Thymus (tissue), 11 donors: Measurements from ENCODE around the gene TYSND1. TPM values are rescaled to one million over a fixed set of nuclear protein-coding genes. Genes with fewer than 3 reads are reported as not detected.
"Not testable (repeated sequence)": the region's sequence is repeated elsewhere in the genome, so short reads cannot be mapped to it uniquely, and the experiment has no call there.

Experiments
- DNase-seq, 9 donors: peaks; one replicate each; pipeline ENCODE4 v3.0.0-alpha.2; 2013; ENCODE audit warnings: low spot score in 9 of 9, low read depth in 6 of 9, missing footprints in 1 of 9
- H3K27ac ChIP-seq, 2 donors: one replicate each; pipeline ENCODE4 v1.5.1; 2013; ENCODE audit warnings: control low read depth in 1 of 2, low read depth in 1 of 2, low read length in 1 of 2, mild to moderate bottlenecking in 1 of 2, moderate library complexity in 1 of 2
- H3K27me3 ChIP-seq, 2 donors: one replicate each; pipeline ENCODE4 v1.5.1; 2013; ENCODE audit warnings: low read length in 1 of 2; ENCODE audit not compliant: control insufficient read depth in 2 of 2, insufficient read depth in 1 of 2
- H3K36me3 ChIP-seq, 2 donors: one replicate each; pipeline ENCODE4 v1.5.1; 2013; ENCODE audit warnings: low read length in 1 of 2, mild to moderate bottlenecking in 1 of 2, moderate library complexity in 1 of 2; ENCODE audit not compliant: control insufficient read depth in 2 of 2, insufficient read depth in 2 of 2
- H3K4me1 ChIP-seq, 2 donors: one replicate each; pipeline ENCODE4 v1.5.1; 2013; ENCODE audit warnings: low read length in 2 of 2; ENCODE audit not compliant: control insufficient read depth in 2 of 2, insufficient read depth in 2 of 2
- H3K4me3 ChIP-seq, 2 donors: one replicate each; pipeline ENCODE4 v1.5.1; 2013; ENCODE audit warnings: low read length in 2 of 2, control low read depth in 1 of 2, mild to moderate bottlenecking in 1 of 2
- H3K9me3 ChIP-seq, 2 donors: one replicate each; pipeline ENCODE4 v1.5.1; 2013; ENCODE audit warnings: low read length in 1 of 2, mild to moderate bottlenecking in 1 of 2; ENCODE audit not compliant: control insufficient read depth in 2 of 2, insufficient read depth in 1 of 2
- WGBS: extraction: QIAGEN DNeasy Blood & Tissue Kit; methylation state at CpG from one replicate; pipeline ENCODE4 v1.1.7; 2013; 5-methylcytosine and 5-hydroxymethylcytosine counted together
- polyA plus RNA-seq: library from polyadenylated mRNA; stranded (reverse); fragments of 200-250 nt; gene quantifications from one replicate; pipeline ENCODE4 v1.2.3, GENCODE V29; 2013
- total RNA-seq: library from RNA; stranded (reverse); fragments of 120-200 nt; gene quantifications from one replicate; pipeline ENCODE4 v1.2.4, GENCODE V29; 2013
- donor health status: healthy.

TYSND1 gene
- total and polyA plus RNA-seq, 2 donors, result 8.1 to 18.1 TPM

DNA sequence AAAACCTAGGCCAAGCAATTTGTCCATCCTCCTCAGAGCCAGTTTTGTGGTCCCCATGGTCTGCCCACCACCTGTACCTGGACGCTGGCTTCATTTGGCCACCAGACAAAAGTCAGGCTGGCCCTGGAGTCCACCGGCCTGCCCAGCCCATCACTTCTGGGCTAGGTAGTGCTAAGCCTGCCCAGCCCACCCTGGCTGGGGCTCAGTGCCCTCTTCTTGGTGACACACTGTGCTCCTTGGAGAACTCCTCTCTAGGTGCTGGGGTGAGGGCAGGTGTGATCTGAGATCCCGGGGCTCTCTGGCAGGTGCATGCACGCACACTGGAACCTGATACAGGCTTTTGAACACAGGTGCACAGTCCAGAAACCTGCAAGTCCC lies 15.0 kb downstream of the TYSND1 start:
- WGBS, result 97% methylated on average over 4 of the region's 4 CpGs

DNA sequence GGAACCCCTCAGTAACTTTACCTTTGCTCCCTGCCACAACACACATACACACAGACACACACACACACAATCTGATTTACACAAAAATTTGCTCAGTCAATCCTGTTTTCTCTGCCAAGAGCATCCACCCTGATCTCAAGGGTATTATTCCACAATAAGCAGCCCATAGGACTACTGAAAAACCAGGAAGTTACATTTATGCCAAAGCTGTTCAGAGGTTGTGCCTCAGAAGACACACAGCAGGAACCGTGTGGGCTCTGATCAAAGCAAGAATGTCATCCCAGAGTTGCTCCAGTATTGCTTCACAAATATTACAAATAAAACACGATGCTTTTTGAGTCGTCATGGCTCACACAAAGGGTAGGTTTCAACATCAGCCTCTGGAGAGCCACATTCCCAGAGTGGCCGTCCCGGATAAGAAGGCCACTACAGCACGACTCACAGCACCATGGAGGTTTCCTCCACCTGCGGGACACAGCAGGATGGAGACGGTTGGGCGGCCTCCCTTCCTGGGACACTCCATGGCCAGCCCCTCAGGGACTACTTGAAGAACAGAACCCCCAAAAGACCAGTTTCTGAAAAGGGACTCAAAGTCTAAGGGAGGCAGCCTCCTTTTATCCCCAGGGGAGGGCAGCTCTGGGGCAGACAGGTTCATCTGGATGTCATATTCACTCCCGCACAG lies 15.5 kb downstream of the TYSND1 start:
- 97% methylated on average over 10 of the region's 10 CpGs for WGBS
- Histone ChIP-seq H3K27me3 (peaks cover 0 to 25% of the 10 kb centered on the region in 2 donors), H3K27ac (no peak overlapping the region), H3K9me3 (no peaks in the 10 kb centered on the region), H3K4me1 (peaks cover 9 to 12% of the 10 kb centered on the region in 2 donors), H3K4me3 (no peak overlapping the region), H3K36me3 (no peaks in the 10 kb centered on the region)
- DNase-seq, result no peak

More for the DNA sequence above, 15.0 kb downstream of the TYSND1 start:
- H3K4me3 ChIP-seq, result peak overlapping the region in 1 of 2 donors; percentile 45
- H3K36me3 ChIP-seq, result no peaks in the 10 kb centered on the region
- H3K9me3 ChIP-seq, result no peaks in the 10 kb centered on the region
- H3K4me1 ChIP-seq, result peaks cover 8 to 9% of the 10 kb centered on the region in 2 donors
- DNase-seq, result no peak
- H3K27me3 ChIP-seq, result peaks cover 0 to 25% of the 10 kb centered on the region in 2 donors
- no peak overlapping the region for H3K27ac ChIP-seq

DNA sequence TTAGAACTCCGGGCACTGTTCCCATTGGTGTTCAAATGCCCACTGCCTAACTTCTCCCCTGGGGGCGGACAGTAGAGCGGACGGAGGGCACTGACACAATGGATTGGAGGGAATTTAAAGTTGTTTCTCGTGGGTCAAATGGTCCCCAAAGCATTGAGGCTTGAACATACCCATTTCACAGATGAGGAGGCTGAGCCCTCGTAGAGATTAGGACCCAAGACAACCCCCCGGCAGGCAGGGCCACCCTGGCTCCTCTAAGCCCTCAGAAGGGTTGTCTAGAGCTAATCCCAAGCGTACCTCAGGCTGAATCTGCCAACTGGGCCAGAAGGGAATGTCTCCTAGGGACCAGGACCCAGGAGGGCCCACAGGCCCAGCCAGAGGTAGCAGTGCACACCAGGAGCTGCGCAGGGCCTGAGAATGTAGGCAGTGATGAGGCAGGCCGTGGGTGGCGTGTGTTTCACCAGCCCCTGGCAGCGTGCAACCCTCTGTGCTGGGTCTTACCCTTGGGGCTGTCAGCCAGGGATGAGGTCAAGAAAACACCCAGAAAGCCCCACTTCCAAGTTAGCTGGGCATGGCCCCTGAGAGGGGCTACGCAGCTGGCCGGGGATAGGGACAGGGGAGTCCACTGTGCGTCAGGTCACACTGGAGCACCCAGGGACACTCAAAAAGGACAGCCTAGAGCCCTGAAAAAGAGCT lies 19.7 kb downstream of the TYSND1 start:
- peaks cover 0 to 2% of the 10 kb centered on the region in 2 donors for H3K9me3 ChIP-seq
- H3K36me3 ChIP-seq, result no peaks in the 10 kb centered on the region
- H3K27me3 ChIP-seq, result peaks cover 0 to 9% of the 10 kb centered on the region in 2 donors
- peaks cover 4 to 27% of the 10 kb centered on the region in 2 donors for H3K4me1 ChIP-seq
- DNase-seq, result no peak
- H3K27ac ChIP-seq, result no peak overlapping the region
- 98% methylated on average over 15 of the region's 15 CpGs for WGBS
- no peak overlapping the region for H3K4me3 ChIP-seq

GRCh38 chr10:70125918-70126552 lies 20.5 kb downstream of the TYSND1 start:
- H3K4me3 ChIP-seq, result no peak overlapping the region
- 46% methylated on average over 5 of the region's 5 CpGs for WGBS
- DNase-seq, result peak in 2 of 9 donors; percentile 5 to 47
- H3K4me1 ChIP-seq, result peaks cover 0 to 25% of the 10 kb centered on the region in 2 donors
- peaks cover 0 to under 1% of the 10 kb centered on the region in 2 donors for H3K27me3 ChIP-seq
- peaks cover 0 to 2% of the 10 kb centered on the region in 2 donors for H3K9me3 ChIP-seq
- no peaks in the 10 kb centered on the region for H3K36me3 ChIP-seq
- H3K27ac ChIP-seq, result peak overlapping the region in 1 of 2 donors; percentile 32

GRCh38 chr10:70124918-70125317 lies 21.6 kb downstream of the TYSND1 start:
- 98% methylated on average over 3 of the region's 3 CpGs for WGBS
- Histone ChIP-seq H3K36me3 (no peaks in the 10 kb centered on the region), H3K4me1 (peaks cover 0 to 25% of the 10 kb centered on the region in 2 donors), H3K9me3 (peaks cover 0 to 2% of the 10 kb centered on the region in 2 donors), H3K27me3 (no peaks in the 10 kb centered on the region), H3K4me3 (no peak overlapping the region), H3K27ac (no peak overlapping the region)
- no peak for DNase-seq

- H3K9me3 ChIP-seq, result peaks cover 0 to 2% of the 10 kb centered on the region in 2 donors
- peaks cover 0 to 25% of the 10 kb centered on the region in 2 donors for H3K4me1 ChIP-seq
- DNase-seq, result peak in 1 of 9 donors; percentile 16
- H3K36me3 ChIP-seq, result no peaks in the 10 kb centered on the region
- H3K4me3 ChIP-seq, result no peak overlapping the region
- no peak overlapping the region for H3K27ac ChIP-seq
- H3K27me3 ChIP-seq, result no peaks in the 10 kb centered on the region
- WGBS, result 85% methylated on average over 1 of the region's 1 CpG
These were observed 22.1 kb downstream of the TYSND1 start for GRCh38 chr10:70124415-70124814.

- Histone ChIP-seq H3K9me3 (peaks cover 0 to 2% of the 10 kb centered on the region in 2 donors), H3K4me3 (no peak overlapping the region), H3K36me3 (no peaks in the 10 kb centered on the region), H3K27ac (no peak overlapping the region), H3K27me3 (no peaks in the 10 kb centered on the region), H3K4me1 (peaks cover 0 to 25% of the 10 kb centered on the region in 2 donors)
- no peak for DNase-seq
- 96% methylated on average over 10 of the region's 10 CpGs for WGBS
These were observed 22.7 kb downstream of the TYSND1 start for GRCh38 chr10:70123817-70124216.

- DNase-seq, H3K36me3 ChIP-seq: not testable (repeated sequence)
- 96% methylated on average over 9 of the region's 9 CpGs for WGBS
These were observed 23.3 kb downstream of the TYSND1 start for GRCh38 chr10:70123166-70123565.

DNA sequence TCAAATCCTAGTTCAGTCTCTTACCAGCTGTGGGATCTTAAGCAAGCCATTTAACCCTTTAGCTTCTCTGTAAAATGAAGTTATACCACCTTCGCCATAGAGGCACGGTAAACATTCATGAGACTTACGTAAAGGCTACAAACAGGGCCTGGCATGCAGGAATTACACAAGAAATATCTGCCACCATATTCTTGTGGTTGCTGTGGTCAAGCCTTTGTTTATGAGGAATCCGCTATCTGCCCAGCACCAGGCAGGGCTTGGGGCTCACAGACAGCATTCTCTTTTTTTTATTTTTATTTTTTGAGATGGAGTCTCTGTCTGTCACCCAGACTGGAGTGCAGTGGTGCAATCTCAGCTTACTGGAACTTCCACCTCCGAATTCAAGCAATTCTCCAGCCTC lies 23.8 kb downstream of the TYSND1 start:
- 98% methylated on average over 5 of the region's 5 CpGs for WGBS
- Histone ChIP-seq H3K36me3 (no peaks in the 10 kb centered on the region), H3K27me3 (no peaks in the 10 kb centered on the region), H3K27ac (no peak overlapping the region), H3K4me3 (no peak overlapping the region), H3K9me3 (peaks cover 0 to 2% of the 10 kb centered on the region in 2 donors), H3K4me1 (peaks cover 0 to 25% of the 10 kb centered on the region in 2 donors)
- DNase-seq, result no peak

More at GRCh38 chr10:70123166-70123565, 23.3 kb downstream of the TYSND1 start:
- not testable (repeated sequence) for H3K9me3 ChIP-seq, H3K4me3 ChIP-seq, H3K27ac ChIP-seq, H3K27me3 ChIP-seq
- H3K4me1 ChIP-seq, result peaks cover 0 to 25% of the 10 kb centered on the region in 2 donors
